K562 (cell line): ENCODE results near the gene BIRC7. TPM values are rescaled to one million over a fixed set of nuclear protein-coding genes. Genes with fewer than 3 reads are reported as not detected.
A peak's percentile ranks its signal among the peaks of the same experiment; 100 is the strongest.

Source experiments
- ATAC-seq: fragments of 200-7000 bp; cut with Tn5 transposase; 3 replicates; pipeline ENCODE4 v1.9.1; 2020; ENCODE audit warnings: moderate library complexity
- BruUV-seq: library from RNA; stranded (reverse); fragments of 400-500 nt; replicated peaks from 2 replicates; lab custom pipeline; 2021; lab: Mats Ljungman, UMichigan
- CTCF ChIA-PET: fragments of 300-600 bp; formaldehyde crosslinking; extraction: SDS; loops from one replicate; lab custom pipeline; 2021; ENCODE audit warnings: low intra/inter-chr PET ratio; lab: Yijun Ruan, JAX
- POLR2A ChIA-PET: fragments of 300-600, 350-650 bp; sonication (Branson Sonifier 250); formaldehyde crosslinking; extraction: SDS; loops from one replicate; lab custom pipeline; 2021; ENCODE audit warnings: antibody characterized with exemption, inconsistent platforms; lab: Yijun Ruan, JAX
- DNase-seq, 4 experiments: peaks; one replicate each; pipeline versions ENCODE4 v3.0.0 to v3.0.0-alpha.2; 2011 to 2018; ENCODE audit warnings: low spot score in 3 of 4, mixed read lengths in 3 of 4; ENCODE audit errors: extremely low read depth in 1 of 4
- FAIRE-seq: peaks from 2 replicates; lab custom pipeline; 2011; peaks lifted over from hg19 to GRCh38; lab: Jason Lieb, UNC
- H2AFZ ChIP-seq: 2 replicates; pipeline ENCODE4 v1.6.0; 2011; ENCODE audit warnings: low read depth, low read length, control low read depth, inconsistent platforms
- H3K27ac ChIP-seq: fragments of 200-600 bp; 3 replicates; pipeline ENCODE4 v1.8.0; 2011; ENCODE audit warnings: low read depth, mild to moderate bottlenecking, control low read depth, inconsistent platforms, low read length, moderate library complexity, mixed read lengths; ENCODE audit errors: extremely low read depth
- H3K27me3 ChIP-seq, 2 experiments: fragments of 300-600 bp in 1 of 2; 2 replicates in 1 of 2; 3 replicates in 1 of 2; pipeline versions ENCODE4 v1.6.0 to v1.8.0; 2011; ENCODE audit warnings: inconsistent platforms in 2 of 2, low read length in 2 of 2, mild to moderate bottlenecking in 1 of 2, mixed read lengths in 1 of 2, moderate library complexity in 1 of 2; ENCODE audit not compliant: control insufficient read depth in 2 of 2, insufficient read depth in 2 of 2
- H3K36me3 ChIP-seq: fragments of 300-600 bp; 3 replicates; pipeline ENCODE4 v1.8.0; 2011; ENCODE audit warnings: mild to moderate bottlenecking, low read length, inconsistent platforms; ENCODE audit not compliant: control insufficient read depth, insufficient read depth
- H3K4me1 ChIP-seq, 2 experiments: fragments of 200-600 bp in 1 of 2; replicated peaks in 1 of 2; 2 replicates in 1 of 2; 3 replicates in 1 of 2; pipeline versions ENCODE4 v1.5.1 to v1.8.0; 2011; ENCODE audit warnings: inconsistent platforms in 2 of 2, low read length in 2 of 2, mild to moderate bottlenecking in 1 of 2, mixed read lengths in 1 of 2, moderate library complexity in 1 of 2; ENCODE audit not compliant: control insufficient read depth in 2 of 2, insufficient read depth in 2 of 2
- H3K4me2 ChIP-seq: 2 replicates; pipeline ENCODE4 v1.6.1; 2011; ENCODE audit warnings: low read length, control low read depth, inconsistent platforms, mixed read lengths; ENCODE audit not compliant: insufficient read depth
- H3K4me3 ChIP-seq: fragments of 200-600 bp; sonication (generic), shearing (Covaris generic); 2 replicates; pipeline ENCODE4 v1.5.1; 2016; ENCODE audit warnings: control low read depth, inconsistent platforms
- H3K79me2 ChIP-seq: fragments of 200-600 bp; 3 replicates; pipeline ENCODE4 v1.8.0; 2011; ENCODE audit warnings: low read length, inconsistent platforms; ENCODE audit not compliant: control insufficient read depth, insufficient read depth
- H3K9ac ChIP-seq, 2 experiments: 2 replicates each; pipeline versions ENCODE4 v1.6.0 to v1.6.1; 2011; ENCODE audit warnings: low read depth in 2 of 2, low read length in 2 of 2, control low read depth in 1 of 2, inconsistent platforms in 1 of 2, mild to moderate bottlenecking in 1 of 2, mixed read lengths in 1 of 2; ENCODE audit not compliant: insufficient read depth in 1 of 2
- H3K9me1 ChIP-seq: one replicate; pipeline ENCODE4 v1.6.0; 2011; ENCODE audit warnings: inconsistent platforms, mild to moderate bottlenecking, low read length, moderate library complexity; ENCODE audit not compliant: control insufficient read depth, insufficient read depth
- H3K9me3 ChIP-seq: replicated peaks from 2 replicates; pipeline ENCODE4 v1.5.1; 2011; ENCODE audit warnings: low read depth, low read length, inconsistent platforms; ENCODE audit not compliant: control insufficient read depth, insufficient read depth
- H4K20me1 ChIP-seq: replicated peaks from 2 replicates; pipeline ENCODE4 v1.6.1; 2011; ENCODE audit warnings: low read length, inconsistent platforms, mixed read lengths; ENCODE audit not compliant: control insufficient read depth, insufficient read depth
- C11orf30 ChIP-seq: fragments of 450-650 bp; IDR thresholded peaks from 2 replicates; pipeline ENCODE4 v1.6.1; 2016; ENCODE audit warnings: low read depth, mild to moderate bottlenecking
- FOXJ3 ChIP-seq: sonication (generic); formaldehyde crosslinking; IDR thresholded peaks from 2 replicates; pipeline ENCODE4 v1.4.0; 2020; ENCODE audit warnings: mild to moderate bottlenecking, missing genetic modification reagents
- HLTF ChIP-seq: fragments of 450-650 bp; IDR thresholded peaks from 2 replicates; pipeline ENCODE4 v1.6.1; 2016
- KLF1 ChIP-seq: fragments of 450-650 bp; IDR thresholded peaks from 2 replicates; pipeline ENCODE4 v1.6.1; 2016; ENCODE audit warnings: missing genetic modification characterization, missing compliant biosample characterization
- MAFF ChIP-seq: IDR thresholded peaks from 2 replicates; pipeline ENCODE4 v1.6.1; 2012; ENCODE audit warnings: low read length, improper control_type of control experiment
- MAFG ChIP-seq: fragments of 450-650 bp; conservative IDR thresholded peaks from 2 replicates; pipeline ENCODE4 v1.6.1; 2016; ENCODE audit warnings: missing genetic modification characterization, missing compliant biosample characterization
- MAFK ChIP-seq: IDR thresholded peaks from 2 replicates; pipeline ENCODE4 v1.6.1; 2011; ENCODE audit warnings: low read length, improper control_type of control experiment
- RUNX1 ChIP-seq: sonication (generic); IDR thresholded peaks from 2 replicates; pipeline ENCODE4 v1.6.1; 2016; ENCODE audit warnings: antibody characterized with exemption, low read depth
- SIRT6 ChIP-seq: IDR thresholded peaks from one replicate; pipeline ENCODE4 v1.6.1; 2012; ENCODE audit warnings: low read depth, mild to moderate bottlenecking, control low read depth, inconsistent platforms, low read length, moderate library complexity
- ZNF316 ChIP-seq: fragments of 450-650 bp; IDR thresholded peaks from 2 replicates; pipeline ENCODE4 v1.6.1; 2016
- WGBS: fragments of 100-300 bp; shearing (Covaris generic); methylation state at CpG from one replicate; pipeline ENCODE4 v1.1.6; 2016; ENCODE audit warnings: low coverage, mixed read lengths; ENCODE audit not compliant: insufficient coverage; ENCODE audit errors: missing lambda C conversion rate; 5-methylcytosine and 5-hydroxymethylcytosine counted together
- in situ Hi-C: fragments of 300-500 bp; cut with MboI; formaldehyde crosslinking; loops from 4 replicates; pipeline ENCODE4 v1.15.0; 2018; ENCODE audit warnings: inconsistent platforms, mixed read lengths
- intact Hi-C: fragments of 100-400 bp; cut with micrococcal nuclease; formaldehyde crosslinking; loops from 2 replicates; pipeline ENCODE4 v1.14.2; 2022
- polyA plus RNA-seq, 8 experiments: library from polyadenylated mRNA; depleted of rRNA in 4 of 8; stranded (reverse) in 5 of 8; unstranded in 3 of 8; fragments of >200 nt; fragmentation: Nextera tagmentation in 2 of 8; fragmentation: Illumina TruSeq in 1 of 8; extraction: Ambion mirVana in 2 of 8; extraction: Trizol in 1 of 8; gene quantifications; 2 replicates each; pipeline versions ENCODE4 v1.2.1 to v1.2.3, GENCODE V29; 2011 to 2014; ENCODE audit warnings: inconsistent platforms in 1 of 8, missing spikeins in 1 of 8
- total RNA-seq, 7 experiments: library from RNA; depleted of rRNA in 6 of 7; stranded (reverse); fragments of >200 nt in 6 of 7; fragmentation: Illumina TruSeq in 2 of 7; extraction: Trizol in 2 of 7; gene quantifications; 2 replicates each; pipeline versions ENCODE4 v1.2.1 to v1.2.3, GENCODE V29; 2011 to 2021; ENCODE audit warnings: low replicate concordance in 1 of 7
- TF ChIP-seq, protein P1 (sequence below), 2 experiments: fragments of 450-650 bp in 1 of 2; sonication (generic) in 1 of 2; formaldehyde crosslinking in 1 of 2; IDR thresholded peaks; 2 replicates each; pipeline versions ENCODE4 v1.7.1 to v1.9.0; 2016 to 2022; ENCODE audit warnings: inconsistent platforms in 1 of 2, mild to moderate bottlenecking in 1 of 2, missing genetic modification reagents in 1 of 2
- TF ChIP-seq, protein P2 (sequence below): sonication (generic); formaldehyde crosslinking; IDR thresholded peaks from 2 replicates; pipeline ENCODE4 v1.8.0; 2022; ENCODE audit warnings: missing genetic modification reagents, mild to moderate bottlenecking, moderate library complexity, borderline replicate concordance

The BIRC7 gene
- total and polyA plus RNA-seq, 9 of the 15 experiments (the other 6 are each of a cell fraction or from before 2014, with no cell fraction given) = 0.14 to 0.19 (median 0.16) TPM; not detected in 5

DNA sequence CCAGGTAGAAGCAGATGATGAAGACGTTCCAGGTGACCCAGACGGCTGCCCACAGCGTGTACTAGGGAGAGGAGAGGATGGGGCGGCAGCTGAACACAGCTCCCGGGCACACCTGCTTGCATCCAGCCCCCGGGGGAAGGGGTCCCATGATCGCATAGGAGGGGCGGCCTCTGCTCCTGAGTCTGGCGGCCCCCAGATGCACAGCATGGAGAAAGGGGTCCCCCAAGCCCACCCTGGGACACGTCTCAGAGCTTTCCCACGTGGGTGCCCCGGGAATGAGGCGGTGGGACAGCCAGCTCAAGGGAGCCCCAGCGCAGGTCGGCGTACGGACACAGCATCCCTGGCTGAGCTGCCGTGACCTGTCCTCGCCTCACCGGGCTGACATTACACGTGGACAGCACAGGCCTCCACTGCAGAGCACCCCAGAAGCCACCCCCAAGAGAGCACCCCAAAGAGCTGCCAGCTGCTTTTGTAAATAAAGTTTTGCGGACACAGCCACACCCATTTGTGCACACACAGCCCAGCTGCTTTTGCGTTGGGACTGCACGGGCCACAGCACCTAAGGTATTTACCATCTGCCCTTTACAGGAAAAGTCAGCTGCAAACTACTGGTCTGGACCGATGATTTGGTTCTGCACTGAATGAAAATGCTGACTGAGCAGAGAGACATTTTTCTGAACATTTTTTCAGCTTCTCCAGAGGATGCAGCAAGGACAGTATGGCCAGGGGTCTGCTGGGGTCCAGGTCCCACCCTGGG, 13.3 kb downstream of the BIRC7 start:
- H4K20me1 ChIP-seq = peaks cover 23% of the 10 kb centered on the region
- no peak overlapping the region for H3K9ac ChIP-seq
- WGBS = 3% methylated on average over 23 of the region's 25 CpGs
- DNase-seq = no peak
- peaks cover 0 to 43% of the 10 kb centered on the region in 2 experiments; a peak in 1 of 5 replicates for H3K4me1 ChIP-seq
- no peak overlapping the region for H3K4me3 ChIP-seq
- no peaks in the 10 kb centered on the region for H3K9me3 ChIP-seq
- peak; percentile 58; the same call in 1 of the 2 replicates for TF ChIP-seq MAFF
- TF ChIP-seq HLTF = no peak
- peak; percentile 63; the same call in 1 of the 2 replicates for TF ChIP-seq C11orf30
- TF ChIP-seq, protein P1, sequence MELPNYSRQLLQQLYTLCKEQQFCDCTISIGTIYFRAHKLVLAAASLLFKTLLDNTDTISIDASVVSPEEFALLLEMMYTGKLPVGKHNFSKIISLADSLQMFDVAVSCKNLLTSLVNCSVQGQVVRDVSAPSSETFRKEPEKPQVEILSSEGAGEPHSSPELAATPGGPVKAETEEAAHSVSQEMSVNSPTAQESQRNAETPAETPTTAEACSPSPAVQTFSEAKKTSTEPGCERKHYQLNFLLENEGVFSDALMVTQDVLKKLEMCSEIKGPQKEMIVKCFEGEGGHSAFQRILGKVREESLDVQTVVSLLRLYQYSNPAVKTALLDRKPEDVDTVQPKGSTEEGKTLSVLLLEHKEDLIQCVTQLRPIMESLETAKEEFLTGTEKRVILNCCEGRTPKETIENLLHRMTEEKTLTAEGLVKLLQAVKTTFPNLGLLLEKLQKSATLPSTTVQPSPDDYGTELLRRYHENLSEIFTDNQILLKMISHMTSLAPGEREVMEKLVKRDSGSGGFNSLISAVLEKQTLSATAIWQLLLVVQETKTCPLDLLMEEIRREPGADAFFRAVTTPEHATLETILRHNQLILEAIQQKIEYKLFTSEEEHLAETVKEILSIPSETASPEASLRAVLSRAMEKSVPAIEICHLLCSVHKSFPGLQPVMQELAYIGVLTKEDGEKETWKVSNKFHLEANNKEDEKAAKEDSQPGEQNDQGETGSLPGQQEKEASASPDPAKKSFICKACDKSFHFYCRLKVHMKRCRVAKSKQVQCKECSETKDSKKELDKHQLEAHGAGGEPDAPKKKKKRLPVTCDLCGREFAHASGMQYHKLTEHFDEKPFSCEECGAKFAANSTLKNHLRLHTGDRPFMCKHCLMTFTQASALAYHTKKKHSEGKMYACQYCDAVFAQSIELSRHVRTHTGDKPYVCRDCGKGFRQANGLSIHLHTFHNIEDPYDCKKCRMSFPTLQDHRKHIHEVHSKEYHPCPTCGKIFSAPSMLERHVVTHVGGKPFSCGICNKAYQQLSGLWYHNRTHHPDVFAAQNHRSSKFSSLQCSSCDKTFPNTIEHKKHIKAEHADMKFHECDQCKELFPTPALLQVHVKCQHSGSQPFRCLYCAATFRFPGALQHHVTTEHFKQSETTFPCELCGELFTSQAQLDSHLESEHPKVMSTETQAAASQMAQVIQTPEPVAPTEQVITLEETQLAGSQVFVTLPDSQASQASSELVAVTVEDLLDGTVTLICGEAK (IDR thresholded peaks at IDR 0.05) = peak; percentile 82
- TF ChIP-seq, protein P1 (CRISPR knock-in tag; IDR thresholded peaks at IDR 0.05) = peak; percentile 86
- peak; percentile 65 for TF ChIP-seq MAFG (tag)
- TF ChIP-seq SIRT6 = no peak
- no peak for TF ChIP-seq RUNX1
- TF ChIP-seq, protein P2, sequence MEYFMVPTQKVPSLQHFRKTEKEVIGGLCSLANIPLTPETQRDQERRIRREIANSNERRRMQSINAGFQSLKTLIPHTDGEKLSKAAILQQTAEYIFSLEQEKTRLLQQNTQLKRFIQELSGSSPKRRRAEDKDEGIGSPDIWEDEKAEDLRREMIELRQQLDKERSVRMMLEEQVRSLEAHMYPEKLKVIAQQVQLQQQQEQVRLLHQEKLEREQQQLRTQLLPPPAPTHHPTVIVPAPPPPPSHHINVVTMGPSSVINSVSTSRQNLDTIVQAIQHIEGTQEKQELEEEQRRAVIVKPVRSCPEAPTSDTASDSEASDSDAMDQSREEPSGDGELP = peak; percentile 44; the same call in 1 of the 2 replicates
- peak; percentile 82 for TF ChIP-seq ZNF316
- no peak for TF ChIP-seq FOXJ3 (CRISPR knock-in tag)
- TF ChIP-seq MAFK = peak; percentile 49; the same call in 1 of the 2 replicates
- TF ChIP-seq KLF1 (tag) = peak; percentile 62; the same call in 1 of the 2 replicates
- TF ChIP-seq, all 486 proteins: peak for 8
- H3K36me3 ChIP-seq = no peaks in the 10 kb centered on the region
- no TSS peak for BruUV-seq
- H3K4me2 ChIP-seq = no peak overlapping the region
- no peaks in the 10 kb centered on the region for H3K9me1 ChIP-seq
- in situ Hi-C loops = no loop called here
- POLR2A ChIA-PET = interaction anchor here (1.2 kb wide), 1 partner anchor 12 kb away, joined by 3 read pairs; no protein-coding TSS in a partner anchor
- no peak for FAIRE-seq
- CTCF ChIA-PET = no interaction called here
- H2AFZ ChIP-seq = no peak overlapping the region
- intact Hi-C loops = no loop called here
- ATAC-seq = no peak
- H3K27ac ChIP-seq = no peak overlapping the region
- H3K27me3 ChIP-seq = peaks cover 32 to 81% of the 10 kb centered on the region in 2 experiments; a peak in 4 of 5 replicates
- no peaks in the 10 kb centered on the region for H3K79me2 ChIP-seq
